Natural killer cell treated with Interleukin-12 subunit alpha and Interleukin-12 subunit beta and Interleukin-15 and Interleukin-18, amount 100 ng/mL, for 72 hours (primary cell): ENCODE results near the gene SINHCAF. TPM values are rescaled to one million over a fixed set of nuclear protein-coding genes. Genes with fewer than 3 reads are reported as not detected.

Source experiments
- ATAC-seq, 2 donors: fragments of 150-1000 bp; cut with Tn5 transposase in 1 of 2; sonication (Bioruptor Pico), chemical (Tn5 transposase) in 1 of 2; 2 replicates each; pipeline ENCODE4 v1.10.0; 2021
- DNase-seq: peaks from one replicate; pipeline ENCODE4 v3.0.0; 2022; ENCODE audit warnings: low spot score
- H3K27ac Mint-ChIP-seq, 2 donors: 1 replicate in 1 of 2; 2 replicates in 1 of 2; pipeline ENCODE4 v1.8.0; 2022; ENCODE audit warnings: mixed read lengths in 2 of 2, mild to moderate bottlenecking in 1 of 2, moderate library complexity in 1 of 2
- H3K27me3 Mint-ChIP-seq, 2 donors: 1 replicate in 1 of 2; 2 replicates in 1 of 2; pipeline ENCODE4 v1.8.0; 2022; ENCODE audit warnings: mixed read lengths in 2 of 2
- H3K36me3 Mint-ChIP-seq: one replicate; pipeline ENCODE4 v1.8.0; 2022; ENCODE audit warnings: mixed read lengths
- H3K4me1 Mint-ChIP-seq, 2 donors: 1 replicate in 1 of 2; 2 replicates in 1 of 2; pipeline ENCODE4 v1.8.0; 2022; ENCODE audit warnings: low read depth in 2 of 2, mixed read lengths in 2 of 2, mild to moderate bottlenecking in 1 of 2
- H3K4me3 Mint-ChIP-seq: one replicate; pipeline ENCODE4 v1.8.0; 2022; ENCODE audit warnings: mixed read lengths
- H3K9me3 Mint-ChIP-seq: 2 replicates; pipeline ENCODE4 v1.8.0; 2022; ENCODE audit warnings: mixed read lengths
- total RNA-seq, 2 donors: library from RNA; stranded (reverse); gene quantifications; one replicate each; pipeline ENCODE4 v1.2.3, GENCODE V29; 2022

SINHCAF gene
- total RNA-seq, 2 donors from 2014 or later, result 91.5 to 111 TPM

DNA sequence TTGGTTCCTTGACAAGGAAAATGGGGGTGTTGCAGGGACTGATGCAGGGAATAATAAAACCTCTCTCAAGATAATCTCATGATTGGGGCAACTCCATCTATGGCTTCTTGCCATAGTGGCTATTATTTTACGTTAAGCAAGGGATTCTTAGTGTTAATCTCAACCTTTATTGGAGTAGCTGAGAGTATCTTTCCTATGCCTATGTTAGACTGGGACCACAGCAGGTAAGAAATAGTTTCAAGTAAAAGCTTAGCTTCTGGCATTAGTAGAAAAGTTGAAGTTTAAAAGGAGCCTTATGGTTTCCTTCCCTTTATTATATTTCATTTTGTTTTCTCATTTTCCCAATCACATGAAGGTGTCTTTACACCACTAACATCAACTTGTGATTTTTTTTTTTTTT is 16.7 kb downstream of the SINHCAF start:
- ATAC-seq (no peak), DNase-seq (no peak)
- Mint-ChIP-seq H3K27ac (no peak overlapping the region), H3K27me3 (no peaks in the 10 kb centered on the region), H3K9me3 (no peaks in the 10 kb centered on the region), H3K4me1 (peaks cover 18 to 25% of the 10 kb centered on the region in 2 donors), H3K4me3 (no peak overlapping the region), H3K36me3 (peaks cover 5% of the 10 kb centered on the region)

DNA sequence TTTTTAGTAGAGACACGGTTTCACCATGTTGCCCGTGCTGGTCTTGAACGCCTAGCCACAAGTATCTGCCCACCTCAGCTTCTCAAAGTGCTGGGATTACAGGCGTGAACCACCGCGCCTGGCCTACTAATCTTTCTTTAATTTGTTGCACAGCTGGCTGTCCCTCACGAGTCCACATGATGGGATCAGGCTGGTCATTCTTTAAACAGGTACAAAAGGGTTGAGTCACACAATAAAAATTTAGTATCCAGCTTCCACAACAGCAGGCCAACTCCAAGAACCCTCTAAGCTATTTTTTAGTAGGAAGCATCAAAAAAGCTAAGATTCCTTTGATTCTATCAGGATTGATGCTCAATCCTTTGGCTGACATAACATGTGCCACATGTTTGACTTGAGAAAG is 17.8 kb downstream of the SINHCAF start:
- ATAC-seq, result no peak
- peaks cover 29 to 35% of the 10 kb centered on the region in 2 donors for H3K4me1 Mint-ChIP-seq
- H3K4me3 Mint-ChIP-seq, result no peak overlapping the region
- H3K27me3 Mint-ChIP-seq, result no peaks in the 10 kb centered on the region
- peaks cover 8% of the 10 kb centered on the region for H3K36me3 Mint-ChIP-seq
- no peak for DNase-seq
- H3K9me3 Mint-ChIP-seq, result no peaks in the 10 kb centered on the region
- H3K27ac Mint-ChIP-seq, result no peak overlapping the region

DNA sequence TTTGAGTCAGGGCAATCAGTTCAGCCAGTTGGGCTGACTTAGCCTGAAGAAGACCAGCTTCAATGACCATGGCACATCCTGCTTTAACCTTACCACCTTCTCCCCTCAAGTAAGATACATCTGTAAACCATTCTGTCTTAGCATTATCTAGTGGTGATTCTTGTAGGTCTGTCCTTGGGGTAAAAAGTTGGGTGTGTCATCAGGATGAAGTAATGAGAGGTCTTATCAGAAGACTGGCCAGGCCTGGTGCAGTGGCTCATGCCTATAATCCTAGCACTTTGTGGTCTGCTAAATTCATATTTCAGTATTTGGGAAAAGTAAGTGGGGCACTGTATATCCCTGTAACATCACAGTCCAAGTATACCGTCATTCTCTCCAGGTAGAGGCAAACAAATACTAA is 19.1 kb downstream of the SINHCAF start:
- H3K4me1 Mint-ChIP-seq, result peaks cover 29 to 41% of the 10 kb centered on the region in 2 donors
- ATAC-seq (no peak), DNase-seq (no peak)
- no peak overlapping the region for H3K4me3 Mint-ChIP-seq
- no peaks in the 10 kb centered on the region for H3K9me3 Mint-ChIP-seq
- no peak overlapping the region for H3K27ac Mint-ChIP-seq
- H3K36me3 Mint-ChIP-seq, result peaks cover 13% of the 10 kb centered on the region
- H3K27me3 Mint-ChIP-seq, result no peaks in the 10 kb centered on the region

DNA sequence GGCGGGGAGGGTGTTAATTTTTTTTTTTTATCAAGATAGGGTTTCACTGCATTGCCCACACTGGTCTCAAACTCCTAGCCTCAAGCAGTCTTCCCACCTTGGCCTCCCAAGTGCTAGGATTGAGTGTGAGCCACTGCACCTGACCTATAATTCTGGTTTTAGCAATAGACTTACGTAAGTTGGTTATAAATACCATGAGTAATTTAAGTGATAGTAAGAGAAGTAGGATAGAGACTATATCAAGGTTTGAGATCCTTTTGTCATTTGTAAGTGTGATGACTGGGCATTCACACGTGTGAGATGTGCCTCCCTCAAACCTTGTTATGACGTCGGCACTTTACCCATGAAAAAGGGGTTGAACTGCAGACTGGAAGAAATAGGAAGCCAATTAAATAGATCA is 22.5 kb downstream of the SINHCAF start:
- peaks cover 20% of the 10 kb centered on the region for H3K36me3 Mint-ChIP-seq
- no peaks in the 10 kb centered on the region for H3K27me3 Mint-ChIP-seq
- ATAC-seq (peak; percentile 54 to 61), DNase-seq (no peak)
- peak overlapping the region; percentile 9 for H3K4me3 Mint-ChIP-seq
- peaks cover 40 to 50% of the 10 kb centered on the region in 2 donors for H3K4me1 Mint-ChIP-seq
- H3K9me3 Mint-ChIP-seq, result no peaks in the 10 kb centered on the region
- H3K27ac Mint-ChIP-seq, result peak overlapping the region; percentile 17 to 79

DNA sequence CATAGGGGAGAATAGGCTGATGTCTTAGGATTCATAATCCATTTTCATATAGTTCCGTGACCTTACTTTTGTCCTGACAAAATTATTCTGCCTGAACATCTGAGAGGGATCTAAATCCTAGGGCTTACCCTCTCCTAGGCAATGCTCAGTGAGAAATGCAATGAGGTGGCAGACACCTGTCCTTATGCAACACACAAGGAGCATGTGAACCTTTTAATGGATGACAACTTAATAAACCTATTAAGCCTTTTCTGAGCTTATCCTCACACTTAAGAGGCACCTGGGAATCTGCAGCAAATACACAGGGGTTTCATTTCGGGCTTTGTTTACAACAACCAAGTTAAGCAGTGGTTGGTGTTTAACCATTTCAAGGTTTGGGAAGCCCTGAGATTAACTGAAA is 24.6 kb downstream of the SINHCAF start:
- Mint-ChIP-seq H3K27me3 (no peaks in the 10 kb centered on the region), H3K36me3 (peaks cover 20% of the 10 kb centered on the region), H3K4me3 (no peak overlapping the region), H3K27ac (no peak overlapping the region), H3K9me3 (no peaks in the 10 kb centered on the region), H3K4me1 (peaks cover 41 to 48% of the 10 kb centered on the region in 2 donors)
- DNase-seq (no peak), ATAC-seq (no peak)

DNA sequence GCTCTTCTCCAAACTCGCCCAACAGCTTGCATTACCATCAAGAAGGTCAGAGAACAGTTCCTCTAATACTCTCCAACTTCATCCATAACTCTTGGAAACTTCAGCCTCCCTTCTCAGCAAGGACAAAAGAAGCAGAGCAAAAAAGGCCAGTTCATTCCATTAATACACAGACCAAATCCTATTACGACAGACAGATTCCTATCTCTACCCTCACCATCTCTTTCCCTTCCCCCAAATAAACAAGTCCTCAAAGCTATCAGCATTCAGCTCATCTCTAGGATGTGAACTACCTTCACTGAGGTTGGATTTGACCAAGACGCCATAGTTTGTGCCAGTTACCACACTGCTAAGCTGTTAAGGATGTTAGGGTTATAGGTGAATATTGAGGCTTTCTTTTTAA is 25.2 kb downstream of the SINHCAF start:
- ATAC-seq, result no peak
- H3K36me3 Mint-ChIP-seq, result peaks cover 20% of the 10 kb centered on the region
- DNase-seq, result no peak
- peaks cover 41 to 48% of the 10 kb centered on the region in 2 donors for H3K4me1 Mint-ChIP-seq
- H3K9me3 Mint-ChIP-seq, result no peaks in the 10 kb centered on the region
- no peak overlapping the region for H3K27ac Mint-ChIP-seq
- no peak overlapping the region for H3K4me3 Mint-ChIP-seq
- H3K27me3 Mint-ChIP-seq, result no peaks in the 10 kb centered on the region

DNA sequence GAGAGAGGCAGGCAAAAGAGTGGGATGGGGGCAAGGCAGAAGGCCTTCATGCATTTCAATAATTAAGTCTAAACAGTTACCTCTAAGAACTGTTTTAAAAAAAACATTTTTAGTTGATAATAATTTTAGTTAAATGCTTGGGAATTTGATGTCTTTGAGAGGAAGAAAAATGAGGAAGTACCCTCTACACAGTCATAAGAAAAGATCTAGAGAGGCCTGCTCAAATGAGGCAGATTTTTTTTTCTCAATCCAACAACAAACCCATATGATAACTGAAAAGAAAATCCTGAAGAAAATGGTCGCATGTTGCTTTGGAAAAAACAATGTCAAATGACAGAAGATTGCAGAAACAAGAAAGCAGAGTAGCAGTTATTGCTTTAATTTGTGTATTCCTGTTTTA is 25.6 kb downstream of the SINHCAF start:
- H3K27ac Mint-ChIP-seq, result no peak overlapping the region
- H3K9me3 Mint-ChIP-seq, result no peaks in the 10 kb centered on the region
- ATAC-seq, result no peak
- peaks cover 41 to 48% of the 10 kb centered on the region in 2 donors for H3K4me1 Mint-ChIP-seq
- no peak overlapping the region for H3K4me3 Mint-ChIP-seq
- DNase-seq, result no peak
- H3K36me3 Mint-ChIP-seq, result peaks cover 20% of the 10 kb centered on the region
- H3K27me3 Mint-ChIP-seq, result no peaks in the 10 kb centered on the region

DNA sequence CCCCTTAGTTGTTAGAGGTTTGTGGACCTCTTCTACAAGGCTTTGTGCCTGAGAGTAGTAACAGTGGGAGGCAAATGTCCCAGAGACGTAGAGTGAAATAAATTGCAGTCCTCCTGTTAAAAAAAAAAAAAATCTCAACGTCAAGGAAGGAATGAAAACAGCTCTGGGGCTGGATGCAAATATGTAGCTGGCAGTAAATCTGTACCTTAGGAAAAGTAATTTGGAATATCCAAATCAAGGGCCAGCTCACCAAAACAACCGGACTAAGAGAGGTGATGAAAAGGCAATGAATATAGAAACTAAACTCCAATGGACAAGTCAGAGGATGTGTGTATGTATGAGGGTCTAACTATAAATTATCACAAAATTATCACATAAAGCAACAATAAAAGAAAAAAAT is 27.0 kb downstream of the SINHCAF start:
- Mint-ChIP-seq H3K36me3 (peaks cover 21% of the 10 kb centered on the region), H3K4me1 (peaks cover 33 to 37% of the 10 kb centered on the region in 2 donors), H3K9me3 (no peaks in the 10 kb centered on the region), H3K27me3 (no peaks in the 10 kb centered on the region), H3K4me3 (peak overlapping the region; percentile 36), H3K27ac (peak overlapping the region; percentile 37 to 80)
- DNase-seq (no peak), ATAC-seq (no peak)

DNA sequence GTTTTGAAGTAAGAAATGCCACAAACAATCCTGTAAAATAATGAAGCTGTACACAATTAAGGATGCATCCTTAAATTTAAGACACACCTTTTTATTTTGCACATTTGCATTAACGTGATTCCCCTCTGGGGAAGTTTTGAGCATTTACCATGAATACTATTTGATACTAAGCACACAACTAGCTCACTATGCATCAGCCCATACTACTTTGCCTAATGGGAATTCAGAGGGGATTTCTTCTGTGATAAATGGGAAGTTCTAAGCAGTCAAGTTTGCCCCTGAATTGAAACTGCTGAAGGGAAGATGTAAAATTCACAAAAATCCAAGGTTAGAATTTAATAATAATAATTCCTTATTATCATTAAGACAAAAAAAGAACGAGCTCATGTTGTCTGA is 27.4 kb downstream of the SINHCAF start:
- H3K36me3 Mint-ChIP-seq, result peaks cover 21% of the 10 kb centered on the region
- peak overlapping the region; percentile 37 to 80 for H3K27ac Mint-ChIP-seq
- peak in 1 of 2 donors; percentile 73 for ATAC-seq

DNA sequence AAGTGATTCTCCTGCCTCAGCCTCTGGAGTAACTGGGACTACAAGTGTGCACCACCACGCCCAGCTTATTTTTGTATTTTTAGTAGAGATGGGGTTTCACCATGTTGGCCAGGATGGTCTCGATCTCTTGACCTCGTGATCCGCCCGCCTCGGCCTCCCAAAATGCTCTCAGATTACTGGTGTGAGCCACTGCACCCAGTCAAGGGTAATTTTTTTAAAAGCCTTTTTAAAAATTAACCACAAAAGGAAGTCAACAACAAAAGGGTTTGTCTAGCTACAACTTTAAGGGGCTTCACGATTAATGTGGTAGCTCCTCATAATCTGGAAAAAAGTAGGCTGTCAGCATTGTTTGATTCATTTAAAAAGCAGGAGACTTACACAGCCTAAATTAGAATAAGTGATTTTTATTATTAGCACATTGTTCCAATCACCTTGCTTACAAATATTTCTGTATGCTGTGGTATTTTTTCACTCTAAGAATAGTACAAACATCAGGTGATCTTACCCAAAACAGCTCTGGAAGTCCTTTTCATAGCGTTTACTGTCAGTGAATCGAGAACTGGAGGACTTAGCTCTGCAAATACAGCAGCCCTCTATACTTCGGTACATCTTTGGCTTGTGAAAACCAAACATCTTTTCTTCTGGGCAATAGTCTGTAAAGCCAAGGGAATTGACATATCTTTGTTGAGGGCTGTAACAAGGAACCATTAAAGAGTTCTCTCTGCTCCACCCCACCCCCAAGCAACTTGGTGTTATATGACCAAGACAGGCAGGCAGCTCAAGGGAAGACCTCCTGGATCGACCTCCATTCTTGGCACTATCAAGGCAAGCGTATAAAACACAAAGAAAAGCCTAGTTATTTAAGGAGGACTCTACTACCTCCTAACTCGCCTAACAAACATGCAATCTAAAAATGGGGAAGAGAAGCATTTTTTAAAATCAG is 28.1 kb downstream of the SINHCAF start:
- no peak for ATAC-seq
- H3K4me1 Mint-ChIP-seq, result peaks cover 23 to 27% of the 10 kb centered on the region in 2 donors
- no peak for DNase-seq
- H3K27me3 Mint-ChIP-seq, result no peaks in the 10 kb centered on the region
- H3K27ac Mint-ChIP-seq, result peak overlapping the region; percentile 37 to 80
- peak overlapping the region; percentile 36 for H3K4me3 Mint-ChIP-seq
- H3K36me3 Mint-ChIP-seq, result peaks cover 23% of the 10 kb centered on the region
- H3K9me3 Mint-ChIP-seq, result no peaks in the 10 kb centered on the region

More for the DNA sequence above, 27.4 kb downstream of the SINHCAF start:
- Mint-ChIP-seq H3K27me3 (no peaks in the 10 kb centered on the region), H3K4me1 (peaks cover 29 to 33% of the 10 kb centered on the region in 2 donors), H3K4me3 (peak overlapping the region; percentile 36), H3K9me3 (no peaks in the 10 kb centered on the region)
- DNase-seq, result no peak

DNA sequence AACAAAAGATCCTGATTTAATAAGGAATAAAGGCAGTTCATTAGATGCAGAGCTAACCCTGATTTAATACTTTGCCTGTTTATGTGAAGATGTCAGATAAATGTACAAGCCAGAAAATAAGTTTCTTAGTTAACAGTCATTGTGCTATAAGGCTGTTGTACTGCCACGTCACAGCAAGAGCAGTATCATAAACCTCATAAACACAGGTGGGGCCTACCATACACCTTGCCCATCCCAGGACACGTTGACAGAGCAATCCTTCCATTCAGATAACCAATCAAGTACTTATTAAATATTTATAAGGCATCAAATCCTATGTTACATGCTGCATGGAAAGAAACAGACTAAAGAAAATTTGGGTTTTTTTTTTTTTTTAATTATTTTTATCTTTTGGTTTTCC is 36.5 kb downstream of the SINHCAF start:
- no peak overlapping the region for H3K27ac Mint-ChIP-seq
- no peak for ATAC-seq
- H3K4me1 Mint-ChIP-seq, result no peaks in the 10 kb centered on the region
- H3K4me3 Mint-ChIP-seq, result no peak overlapping the region
- peaks cover 27% of the 10 kb centered on the region for H3K36me3 Mint-ChIP-seq
- no peaks in the 10 kb centered on the region for H3K9me3 Mint-ChIP-seq
- no peaks in the 10 kb centered on the region for H3K27me3 Mint-ChIP-seq
- no peak for DNase-seq

DNA sequence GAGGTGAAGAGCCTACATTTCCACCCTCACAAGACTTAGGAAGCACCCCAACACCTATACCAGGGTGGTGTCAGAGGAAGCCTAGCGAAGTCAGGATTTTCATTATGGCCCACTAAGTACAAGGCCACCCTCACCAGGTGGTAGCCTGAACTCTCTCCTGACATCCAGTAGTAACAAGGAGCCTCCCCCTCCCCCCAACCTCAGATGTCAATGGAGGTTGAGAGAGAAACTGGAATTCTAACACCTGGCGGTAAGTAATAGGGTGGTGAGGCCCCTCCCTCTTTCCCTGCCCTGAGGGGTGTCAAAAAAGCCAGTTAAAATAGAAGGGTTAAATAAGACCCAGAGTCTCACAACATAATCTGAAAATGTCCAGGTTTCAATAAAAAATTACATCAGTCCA is 37.6 kb downstream of the SINHCAF start:
- ATAC-seq, result no peak
- no peaks in the 10 kb centered on the region for H3K27me3 Mint-ChIP-seq
- H3K4me1 Mint-ChIP-seq, result no peaks in the 10 kb centered on the region
- H3K4me3 Mint-ChIP-seq, result no peak overlapping the region
- H3K27ac Mint-ChIP-seq, result peak overlapping the region in 1 of 2 donors; percentile 4
- no peak for DNase-seq
- peaks cover 24% of the 10 kb centered on the region for H3K36me3 Mint-ChIP-seq
- H3K9me3 Mint-ChIP-seq, result no peaks in the 10 kb centered on the region

DNA sequence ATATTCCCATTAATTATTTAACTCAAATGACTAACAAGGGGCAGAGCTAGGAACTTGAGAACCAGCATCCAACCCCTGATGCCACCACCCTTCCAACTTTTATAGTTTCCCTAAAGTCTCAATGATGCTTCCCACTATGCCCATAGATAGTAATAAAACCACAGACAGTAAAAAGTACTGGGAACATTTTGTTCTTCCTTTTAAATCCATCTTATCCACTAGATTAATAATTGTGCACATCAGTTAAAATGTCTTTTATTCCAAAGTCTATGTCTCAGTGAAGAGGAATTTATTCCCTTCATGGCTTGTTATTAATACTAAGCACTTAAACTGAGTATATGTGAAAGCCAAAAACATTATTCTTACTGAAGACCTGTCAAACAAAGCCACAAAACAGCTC is 45.8 kb downstream of the SINHCAF start:
- Mint-ChIP-seq H3K36me3 (peaks cover 6% of the 10 kb centered on the region), H3K4me1 (no peaks in the 10 kb centered on the region), H3K9me3 (no peaks in the 10 kb centered on the region), H3K27ac (no peak overlapping the region), H3K27me3 (no peaks in the 10 kb centered on the region), H3K4me3 (no peak overlapping the region)
- ATAC-seq, result no peak
- DNase-seq, result no peak

DNA sequence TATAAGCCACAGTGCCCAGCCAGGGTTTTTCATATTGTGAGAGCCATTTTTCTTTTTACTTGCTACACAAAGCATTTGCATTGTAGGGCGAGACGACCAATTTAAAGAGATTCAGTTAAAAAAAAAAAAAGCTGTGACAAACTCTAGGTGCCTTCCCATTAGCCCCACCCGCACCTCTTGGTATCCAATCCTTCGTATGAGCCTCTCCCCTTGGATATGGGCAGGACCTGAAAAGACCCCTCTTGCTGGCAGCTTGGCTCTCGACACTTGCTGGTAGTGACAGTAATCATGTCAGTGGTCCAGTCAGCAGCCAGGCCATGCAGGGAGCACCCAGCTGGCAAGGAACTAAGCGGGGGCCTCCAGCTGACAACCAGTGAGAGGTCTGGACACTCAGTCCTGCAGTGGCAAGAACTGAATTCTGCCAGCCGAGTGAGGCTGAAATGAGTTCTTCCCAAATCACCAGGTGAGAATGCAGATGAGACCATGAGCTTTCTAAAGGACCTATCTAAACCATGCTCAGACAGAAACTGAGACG is 46.5 kb downstream of the SINHCAF start:
- Mint-ChIP-seq H3K4me3 (no peak overlapping the region), H3K27me3 (no peaks in the 10 kb centered on the region), H3K9me3 (no peaks in the 10 kb centered on the region), H3K4me1 (no peaks in the 10 kb centered on the region), H3K27ac (no peak overlapping the region), H3K36me3 (peaks cover 6% of the 10 kb centered on the region)
- no peak for DNase-seq
- ATAC-seq, result no peak
